ENCODE measurements around the gene USP12. TPM values are rescaled to one million over a fixed set of nuclear protein-coding genes. Genes with fewer than 3 reads are reported as not detected.

Gene USP12
- total and polyA plus RNA-seq, 10 donors = 13.3 to 37.3 (median 28.3) TPM

GRCh38 chr13:27211771-27212364 is 40.3 kb upstream of the USP12 start:
- H3K27me3 ChIP-seq (replicated peaks in 1 of 7) = no peaks in the 10 kb centered on the region
- no peaks in the 10 kb centered on the region for H3K4me1 ChIP-seq
- H3K4me3 ChIP-seq = no peak overlapping the region
- no peak overlapping the region for H3K27ac ChIP-seq
- 85 to 96% (median 90%) methylated on average over 6 to 17 of the region's 17 CpGs for WGBS, 5 donors
- H3K36me3 ChIP-seq = no peaks in the 10 kb centered on the region
- intact Hi-C loops (cut with DNase I; ENCODE audit: low total_unique reads) = no loop called here
- TF ChIP-seq, protein P1, sequence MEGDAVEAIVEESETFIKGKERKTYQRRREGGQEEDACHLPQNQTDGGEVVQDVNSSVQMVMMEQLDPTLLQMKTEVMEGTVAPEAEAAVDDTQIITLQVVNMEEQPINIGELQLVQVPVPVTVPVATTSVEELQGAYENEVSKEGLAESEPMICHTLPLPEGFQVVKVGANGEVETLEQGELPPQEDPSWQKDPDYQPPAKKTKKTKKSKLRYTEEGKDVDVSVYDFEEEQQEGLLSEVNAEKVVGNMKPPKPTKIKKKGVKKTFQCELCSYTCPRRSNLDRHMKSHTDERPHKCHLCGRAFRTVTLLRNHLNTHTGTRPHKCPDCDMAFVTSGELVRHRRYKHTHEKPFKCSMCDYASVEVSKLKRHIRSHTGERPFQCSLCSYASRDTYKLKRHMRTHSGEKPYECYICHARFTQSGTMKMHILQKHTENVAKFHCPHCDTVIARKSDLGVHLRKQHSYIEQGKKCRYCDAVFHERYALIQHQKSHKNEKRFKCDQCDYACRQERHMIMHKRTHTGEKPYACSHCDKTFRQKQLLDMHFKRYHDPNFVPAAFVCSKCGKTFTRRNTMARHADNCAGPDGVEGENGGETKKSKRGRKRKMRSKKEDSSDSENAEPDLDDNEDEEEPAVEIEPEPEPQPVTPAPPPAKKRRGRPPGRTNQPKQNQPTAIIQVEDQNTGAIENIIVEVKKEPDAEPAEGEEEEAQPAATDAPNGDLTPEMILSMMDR (IDR thresholded peaks at IDR 0.05 in 8 of 11, conservative IDR thresholded peaks at IDR 0.05 in 3 of 11) = no peak
- no peak for TF ChIP-seq POLR2AphosphoS5 (IDR thresholded peaks at IDR 0.05)
- TF ChIP-seq POLR2A (IDR thresholded peaks at IDR 0.05) = no peak
- H3K9me3 ChIP-seq = peaks cover 0 to 22% (median 12%) of the 10 kb centered on the region in 8 donors
- DNase-seq = no peak

GRCh38 chr13:27211271-27211670 is 39.7 kb upstream of the USP12 start:
- TF ChIP-seq POLR2AphosphoS5 (IDR thresholded peaks at IDR 0.05) (no peak), POLR2A (IDR thresholded peaks at IDR 0.05) (no peak)
- TF ChIP-seq, protein P1 (IDR thresholded peaks at IDR 0.05 in 8 of 11, conservative IDR thresholded peaks at IDR 0.05 in 3 of 11) = no peak
- Histone ChIP-seq H3K9me3 (peaks cover 0 to 22% (median 12%) of the 10 kb centered on the region in 8 donors), H3K27me3 (replicated peaks in 1 of 7) (no peaks in the 10 kb centered on the region), H3K4me1 (no peaks in the 10 kb centered on the region), H3K27ac (no peak overlapping the region), H3K4me3 (no peak overlapping the region), H3K36me3 (no peaks in the 10 kb centered on the region)
- no peak for DNase-seq
- WGBS, 5 donors = 96 to 100% (median 97%) methylated on average over 1 of the region's 1 CpG
- intact Hi-C loops (cut with DNase I; ENCODE audit: low total_unique reads) = no loop called here

DNA sequence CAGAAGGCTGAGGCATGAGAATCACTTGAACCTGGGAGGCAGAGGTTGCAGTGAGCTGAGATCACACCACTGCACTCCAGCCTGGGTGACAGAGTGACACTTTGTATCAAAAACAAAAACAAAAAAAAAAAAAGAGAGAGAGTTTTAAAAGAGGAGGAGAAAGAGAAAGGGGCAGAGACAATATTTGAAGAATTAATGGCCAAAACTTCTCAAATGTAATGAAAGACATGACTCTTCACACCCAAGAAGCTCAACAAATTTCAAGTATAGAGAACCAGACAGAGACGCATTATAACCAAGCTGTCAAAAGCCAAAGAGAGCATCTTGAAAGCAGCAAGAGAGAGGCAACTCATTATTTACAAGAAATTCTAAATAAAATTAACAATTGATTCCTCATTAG is 36.9 kb upstream of the USP12 start:
- Histone ChIP-seq H3K4me3 (no peak overlapping the region), H3K4me1 (no peaks in the 10 kb centered on the region), H3K36me3 (no peaks in the 10 kb centered on the region), H3K9me3 (peaks cover 0 to 22% (median 12%) of the 10 kb centered on the region in 8 donors), H3K27me3 (replicated peaks in 1 of 7) (no peaks in the 10 kb centered on the region), H3K27ac (no peak overlapping the region)
- intact Hi-C loops (cut with DNase I; ENCODE audit: low total_unique reads) = no loop called here
- no peak for DNase-seq
- WGBS, 5 donors = 94 to 100% (median 97%) methylated on average over 1 of the region's 1 CpG
- TF ChIP-seq POLR2A (IDR thresholded peaks at IDR 0.05) = no peak
- TF ChIP-seq, protein P1 (IDR thresholded peaks at IDR 0.05 in 8 of 11, conservative IDR thresholded peaks at IDR 0.05 in 3 of 11) = no peak
- TF ChIP-seq POLR2AphosphoS5 (IDR thresholded peaks at IDR 0.05) = no peak

GRCh38 chr13:27203854-27204253 is 32.2 kb upstream of the USP12 start:
- no peaks in the 10 kb centered on the region for H3K4me1 ChIP-seq
- H3K9me3 ChIP-seq = peaks cover 0 to 2% (median 0%) of the 10 kb centered on the region in 8 donors
- intact Hi-C loops (cut with DNase I; ENCODE audit: low total_unique reads) = no loop called here
- no peaks in the 10 kb centered on the region for H3K36me3 ChIP-seq
- H3K4me3 ChIP-seq = no peak overlapping the region
- 74 to 83% (median 80%) methylated on average over 3 of the region's 3 CpGs for WGBS, 5 donors
- H3K27ac ChIP-seq = no peak overlapping the region
- TF ChIP-seq, protein P1 (IDR thresholded peaks at IDR 0.05 in 8 of 11, conservative IDR thresholded peaks at IDR 0.05 in 3 of 11) = peak in 3 of 11 experiments; percentile 9 to 38 (median 20)
- TF ChIP-seq POLR2A (IDR thresholded peaks at IDR 0.05) (no peak), POLR2AphosphoS5 (IDR thresholded peaks at IDR 0.05) (no peak)
- H3K27me3 ChIP-seq (replicated peaks in 1 of 7) = no peaks in the 10 kb centered on the region
- DNase-seq = no peak
